ENCODE measurements around the gene PGA4. TPM values are rescaled to one million over a fixed set of nuclear protein-coding genes. Genes with fewer than 3 reads are reported as not detected.
"Not testable (repeated sequence)": the region's sequence is repeated elsewhere in the genome, so short reads cannot be mapped to it uniquely, and the experiment has no call there.

Gene PGA4
- total and polyA plus RNA-seq, 2 of the 8 experiments (the other 6 are each of a cell fraction or from before 2014, with no cell fraction given): 1.3 TPM; not detected in 1

- H3K56ac ChIP-seq (replicated peaks; ENCODE audit: insufficient read length, low read depth, low read length); H2BK120ac ChIP-seq (replicated peaks; ENCODE audit: low read depth, low read length); H4K91ac ChIP-seq (replicated peaks; ENCODE audit: insufficient read length, low read length); FAIRE-seq; H3K36me3 ChIP-seq (ENCODE audit: control insufficient read depth in 2 of 4, insufficient read depth in 4 of 4, low read length in 3 of 4); H4K5ac ChIP-seq (ENCODE audit: insufficient read length, low read depth, low read length); H3K79me1 ChIP-seq (ENCODE audit: low read depth, low read length); H3K4me2 ChIP-seq (ENCODE audit: insufficient read depth in 1 of 2, low read depth in 2 of 2, low read length in 2 of 2); H4K20me1 ChIP-seq (replicated peaks in 1 of 2; ENCODE audit: control insufficient read depth in 1 of 2, insufficient read depth in 2 of 2, low read length in 2 of 2); H3K4ac ChIP-seq (replicated peaks; ENCODE audit: insufficient read length, low read depth, low read length); H2BK5ac ChIP-seq (ENCODE audit: low read depth, low read length); H4K8ac ChIP-seq (ENCODE audit: extremely low read depth, insufficient read depth, low read length); H3K79me2 ChIP-seq (ENCODE audit: control insufficient read depth in 1 of 2, insufficient read depth in 2 of 2, low read length in 2 of 2); H3K23me2 ChIP-seq (ENCODE audit: low read depth, low read length); POLR2A ChIA-PET (ENCODE audit: partially characterized antibody); DNase-seq (ENCODE audit: low read depth in 1 of 2, low spot score in 2 of 2); H2BK20ac ChIP-seq (ENCODE audit: low read length); H3K9me3 ChIP-seq (ENCODE audit: insufficient read depth in 2 of 2, low read depth in 1 of 2, low read length in 1 of 2); H3K27ac ChIP-seq (ENCODE audit: low read depth, low read length); H2AK5ac ChIP-seq (ENCODE audit: low read depth, low read length); H3K14ac ChIP-seq (ENCODE audit: insufficient read length); H2BK15ac ChIP-seq (ENCODE audit: low read length); H2BK12ac ChIP-seq (ENCODE audit: low read depth, low read length); H3K4me3 ChIP-seq (ENCODE audit: extremely low read depth in 1 of 4, insufficient read depth in 2 of 4, low read depth in 3 of 4, low read length in 4 of 4); H3K27me3 ChIP-seq (replicated peaks in 1 of 4; ENCODE audit: control insufficient read depth in 3 of 4, extremely low read depth in 1 of 4, insufficient read depth in 3 of 4, low read length in 3 of 4); CTCF ChIA-PET (ENCODE audit: partially characterized antibody); H2AFZ ChIP-seq (ENCODE audit: low read length); H3K23ac ChIP-seq (ENCODE audit: insufficient read length); H3K9ac ChIP-seq (replicated peaks in 1 of 4; ENCODE audit: extremely low read depth in 1 of 4, low read depth in 3 of 4, low read length in 3 of 4); H3K4me1 ChIP-seq (replicated peaks in 1 of 4; ENCODE audit: control insufficient read depth in 3 of 4, insufficient read depth in 4 of 4, low read length in 3 of 4); H3K18ac ChIP-seq (ENCODE audit: extremely low read depth, low read length): not testable (repeated sequence)
- no CpG with 5 or more reads among the region's 6 CpGs for WGBS, 2 experiments (ENCODE audit: extremely low coverage in 1 of 2, insufficient coverage in 1 of 2, insufficient read length in 1 of 2, insufficient replicate concordance in 2 of 2, low coverage in 1 of 2, low lambda C conversion rate in 2 of 2, missing lambda C conversion rate in 1 of 2)
Measured at GRCh38 chr11:61229458-61229857, 7.3 kb downstream of the PGA4 start.

DNA sequence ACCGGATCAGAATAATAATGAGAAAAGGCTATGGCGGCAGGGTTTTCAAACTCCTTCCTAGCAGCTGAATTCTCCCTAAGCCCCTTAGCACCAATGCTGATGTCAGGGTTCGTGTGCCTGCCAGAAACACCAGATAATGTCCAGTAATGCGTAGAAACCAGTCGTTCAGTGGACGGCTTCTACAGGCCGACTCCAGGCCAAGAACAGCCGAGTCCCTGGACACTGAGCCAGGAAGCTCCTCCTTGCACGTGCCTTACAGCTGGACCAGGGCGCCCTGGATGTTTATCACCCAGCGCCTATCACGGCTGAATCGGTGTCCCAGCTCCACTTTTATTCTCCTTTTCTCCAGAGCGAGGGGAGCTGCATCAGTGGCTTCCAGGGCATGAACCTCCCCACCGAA is 8.9 kb downstream of the PGA4 start:
- H3K79me2 ChIP-seq (ENCODE audit: control insufficient read depth in 1 of 2, insufficient read depth in 2 of 2, low read length in 2 of 2); H3K23ac ChIP-seq (ENCODE audit: insufficient read length); H2BK5ac ChIP-seq (ENCODE audit: low read depth, low read length); H3K9ac ChIP-seq (replicated peaks in 1 of 4; ENCODE audit: extremely low read depth in 1 of 4, low read depth in 3 of 4, low read length in 3 of 4); POLR2A ChIA-PET (ENCODE audit: partially characterized antibody); H3K36me3 ChIP-seq (ENCODE audit: control insufficient read depth in 2 of 4, insufficient read depth in 4 of 4, low read length in 3 of 4); H3K4me3 ChIP-seq (ENCODE audit: extremely low read depth in 1 of 4, insufficient read depth in 2 of 4, low read depth in 3 of 4, low read length in 4 of 4); H3K79me1 ChIP-seq (ENCODE audit: low read depth, low read length); H2BK20ac ChIP-seq (ENCODE audit: low read length); H3K4me1 ChIP-seq (replicated peaks in 1 of 4; ENCODE audit: control insufficient read depth in 3 of 4, insufficient read depth in 4 of 4, low read length in 3 of 4); H2BK12ac ChIP-seq (ENCODE audit: low read depth, low read length); H3K4me2 ChIP-seq (ENCODE audit: insufficient read depth in 1 of 2, low read depth in 2 of 2, low read length in 2 of 2); H2AK5ac ChIP-seq (ENCODE audit: low read depth, low read length); H2AFZ ChIP-seq (ENCODE audit: low read length); DNase-seq (ENCODE audit: low read depth in 1 of 2, low spot score in 2 of 2); H4K8ac ChIP-seq (ENCODE audit: extremely low read depth, insufficient read depth, low read length); CTCF ChIA-PET (ENCODE audit: partially characterized antibody); H4K91ac ChIP-seq (replicated peaks; ENCODE audit: insufficient read length, low read length); H3K4ac ChIP-seq (replicated peaks; ENCODE audit: insufficient read length, low read depth, low read length); FAIRE-seq; H3K23me2 ChIP-seq (ENCODE audit: low read depth, low read length); H3K9me3 ChIP-seq (ENCODE audit: insufficient read depth in 2 of 2, low read depth in 1 of 2, low read length in 1 of 2); H4K20me1 ChIP-seq (replicated peaks in 1 of 2; ENCODE audit: control insufficient read depth in 1 of 2, insufficient read depth in 2 of 2, low read length in 2 of 2); H4K5ac ChIP-seq (ENCODE audit: insufficient read length, low read depth, low read length); H3K27me3 ChIP-seq (replicated peaks in 1 of 4; ENCODE audit: control insufficient read depth in 3 of 4, extremely low read depth in 1 of 4, insufficient read depth in 3 of 4, low read length in 3 of 4); H3K27ac ChIP-seq (ENCODE audit: low read depth, low read length); H3K18ac ChIP-seq (ENCODE audit: extremely low read depth, low read length); H3K56ac ChIP-seq (replicated peaks; ENCODE audit: insufficient read length, low read depth, low read length); H2BK15ac ChIP-seq (ENCODE audit: low read length); H3K14ac ChIP-seq (ENCODE audit: insufficient read length); H2BK120ac ChIP-seq (replicated peaks; ENCODE audit: low read depth, low read length): not testable (repeated sequence)
- no CpG with 5 or more reads among the region's 15 CpGs for WGBS, 2 experiments (ENCODE audit: extremely low coverage in 1 of 2, insufficient coverage in 1 of 2, insufficient read length in 1 of 2, insufficient replicate concordance in 2 of 2, low coverage in 1 of 2, low lambda C conversion rate in 2 of 2, missing lambda C conversion rate in 1 of 2)
